Bronchus fibroblast of lung (primary cell): ENCODE measurements around the gene ZNF385D. TPM values are rescaled to one million over a fixed set of nuclear protein-coding genes. Genes with fewer than 3 reads are reported as not detected.

ENCODE experiments used
- total RNA-seq: library from RNA; depleted of rRNA; stranded (reverse); fragments of >200 nt; gene quantifications from 2 replicates; pipeline ENCODE4 v1.2.3, GENCODE V29; 2015

ZNF385D gene, protein sequence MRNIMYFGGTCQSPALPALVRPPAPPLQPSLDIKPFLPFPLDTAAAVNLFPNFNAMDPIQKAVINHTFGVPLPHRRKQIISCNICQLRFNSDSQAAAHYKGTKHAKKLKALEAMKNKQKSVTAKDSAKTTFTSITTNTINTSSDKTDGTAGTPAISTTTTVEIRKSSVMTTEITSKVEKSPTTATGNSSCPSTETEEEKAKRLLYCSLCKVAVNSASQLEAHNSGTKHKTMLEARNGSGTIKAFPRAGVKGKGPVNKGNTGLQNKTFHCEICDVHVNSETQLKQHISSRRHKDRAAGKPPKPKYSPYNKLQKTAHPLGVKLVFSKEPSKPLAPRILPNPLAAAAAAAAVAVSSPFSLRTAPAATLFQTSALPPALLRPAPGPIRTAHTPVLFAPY
- 0.59 and 1.3 TPM in 2 replicates for total RNA-seq

DNA sequence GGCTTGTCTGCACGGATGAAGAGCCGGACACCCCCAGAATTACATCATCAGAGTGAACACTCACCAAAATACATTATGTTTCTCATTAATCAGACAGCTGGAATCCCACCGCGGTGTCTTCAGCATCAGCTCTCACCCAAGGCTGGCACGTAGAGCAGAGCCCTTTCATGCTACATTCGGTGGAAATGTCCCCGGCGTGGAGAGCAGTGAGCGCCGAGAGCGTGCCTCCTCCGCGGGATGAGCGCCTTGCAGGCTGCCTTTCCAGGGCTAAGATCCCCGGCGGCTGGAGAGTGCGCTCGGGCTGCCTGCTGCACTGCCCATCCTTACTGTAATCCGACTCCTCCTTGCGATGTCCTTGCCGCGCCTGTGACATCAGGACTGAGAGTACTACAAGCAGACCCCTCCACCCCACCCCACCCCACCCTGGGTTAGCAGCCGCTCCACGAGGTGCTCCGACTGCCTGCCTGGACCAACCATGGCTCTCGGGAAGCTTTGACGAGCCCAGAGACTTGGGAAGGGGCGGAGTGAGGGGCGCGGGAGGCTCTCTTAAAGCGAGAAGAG lies at the start of gene ZNF385D:
Gene ZNF385D (minus strand): TSS at position 380 of the 561 bp plus-strand sequence. CDS start 294 bp downstream, at position 86.

